SK-N-SH (cell line): ENCODE results near the gene CHST10. TPM values are rescaled to one million over a fixed set of nuclear protein-coding genes. Genes with fewer than 3 reads are reported as not detected.
"Not testable (repeated sequence)": the region's sequence is repeated elsewhere in the genome, so short reads cannot be mapped to it uniquely, and the experiment has no call there.

Experiments used
- CTCF ChIA-PET: fragments of 300-600, 350-600 bp; formaldehyde crosslinking; extraction: SDS; loops from one replicate; lab custom pipeline; 2021; lab: Yijun Ruan, JAX
- POLR2A ChIA-PET: fragments of 350-600 bp; sonication (Branson Sonifier 250); formaldehyde crosslinking; extraction: SDS; loops from one replicate; lab custom pipeline; 2020; ENCODE audit warnings: antibody characterized with exemption, inconsistent platforms; lab: Yijun Ruan, JAX
- DNase-seq: peaks from one replicate; pipeline ENCODE4 v3.0.0; 2012
- H2AFZ ChIP-seq: fragments of 200-600 bp; sonication (generic); 2 replicates; pipeline ENCODE4 v1.8.1; 2016; ENCODE audit warnings: antibody characterized with exemption, mild to moderate bottlenecking, low read depth
- H3F3A ChIP-seq: fragments of 200-600 bp; sonication (generic); replicated peaks from 2 replicates; pipeline ENCODE3; 2016; ENCODE audit warnings: antibody characterized with exemption, mild to moderate bottlenecking; ENCODE audit not compliant: insufficient read depth
- H3K27ac ChIP-seq, 2 experiments: fragments of 200-500 bp in 1 of 2; fragments of 200-600 bp in 1 of 2; sonication (Bioruptor generic) in 1 of 2; sonication (generic), shearing (Covaris generic) in 1 of 2; 2 replicates each; pipeline versions ENCODE4 v1.5.1 to v1.6.1; 2014 to 2016; ENCODE audit warnings: low read depth in 2 of 2, inconsistent platforms in 1 of 2, low read length in 1 of 2, mild to moderate bottlenecking in 1 of 2, mixed read lengths in 1 of 2
- H3K27me3 ChIP-seq: fragments of 200-600 bp; sonication (generic), shearing (Covaris generic); 2 replicates; pipeline ENCODE4 v1.6.1; 2016; ENCODE audit warnings: mixed run types; ENCODE audit not compliant: insufficient read depth
- H3K36me3 ChIP-seq, 2 experiments: fragments of 200-500 bp in 1 of 2; fragments of 200-600 bp in 1 of 2; sonication (Bioruptor generic) in 1 of 2; sonication (generic) in 1 of 2; replicated peaks in 1 of 2; 2 replicates each; pipeline versions ENCODE3 to v1.5.1; 2014 to 2016; ENCODE audit warnings: low read length in 1 of 2, mild to moderate bottlenecking in 1 of 2; ENCODE audit not compliant: insufficient read depth in 2 of 2, control insufficient read depth in 1 of 2
- H3K4me1 ChIP-seq, 2 experiments: fragments of 200-500 bp in 1 of 2; fragments of 200-600 bp in 1 of 2; sonication (Bioruptor generic) in 1 of 2; sonication (generic), shearing (Covaris generic) in 1 of 2; 2 replicates each; pipeline versions ENCODE4 v1.5.1 to v1.6.1; 2014 to 2016; ENCODE audit warnings: low read depth in 1 of 2, low read length in 1 of 2, mixed run types in 1 of 2; ENCODE audit not compliant: insufficient read depth in 2 of 2, control insufficient read depth in 1 of 2
- H3K4me2 ChIP-seq: fragments of 200-600 bp; sonication (generic), shearing (Covaris generic); 2 replicates; pipeline ENCODE4 v1.6.1; 2017; ENCODE audit warnings: mixed run types
- H3K4me3 ChIP-seq, 2 experiments: fragments of 200-500 bp in 1 of 2; fragments of 200-600 bp in 1 of 2; sonication (Bioruptor generic) in 1 of 2; sonication (generic), shearing (Covaris generic) in 1 of 2; 2 replicates each; pipeline versions ENCODE4 v1.5.1 to v1.8.1; 2014 to 2016; ENCODE audit warnings: low read depth in 2 of 2, inconsistent platforms in 1 of 2, low read length in 1 of 2, mild to moderate bottlenecking in 1 of 2, mixed read lengths in 1 of 2, moderate library complexity in 1 of 2
- H3K79me2 ChIP-seq: fragments of 200-600 bp; sonication (generic); 2 replicates; pipeline ENCODE4 v1.8.1; 2017; ENCODE audit warnings: mild to moderate bottlenecking; ENCODE audit not compliant: insufficient read depth
- H3K9ac ChIP-seq: fragments of 200-600 bp; sonication (generic); 2 replicates; pipeline ENCODE4 v1.6.1; 2017; ENCODE audit warnings: mixed run types
- H3K9me2 ChIP-seq: fragments of 200-600 bp; sonication (generic); 2 replicates; pipeline ENCODE4 v1.6.1; 2017; ENCODE audit warnings: mixed run types
- H3K9me3 ChIP-seq: fragments of 200-600 bp; sonication (generic); 2 replicates; pipeline ENCODE4 v1.6.1; 2017; ENCODE audit warnings: mixed run types, mild to moderate bottlenecking, moderate library complexity
- H4K20me1 ChIP-seq: fragments of 200-600 bp; sonication (generic); 2 replicates; pipeline ENCODE4 v1.6.1; 2017; ENCODE audit warnings: mild to moderate bottlenecking, mixed run types; ENCODE audit not compliant: insufficient read depth
- CHD2 ChIP-seq: fragments of 150-350 bp; IDR thresholded peaks from 2 replicates; pipeline ENCODE4 v1.6.1; 2018; ENCODE audit warnings: low read length; ENCODE audit not compliant: partially characterized antibody
- CTCF ChIP-seq: fragments of 200-600 bp; sonication (generic); IDR thresholded peaks from 2 replicates; pipeline ENCODE4 v1.6.1; 2017; ENCODE audit warnings: antibody characterized with exemption, mild to moderate bottlenecking, moderate library complexity
- EP300 ChIP-seq, 2 experiments: IDR thresholded peaks; 2 replicates each; pipeline versions ENCODE4 v1.4.0 to v1.6.1; 2012; ENCODE audit warnings: borderline replicate concordance in 1 of 2, low read depth in 1 of 2, low read length in 1 of 2
- FOSL2 ChIP-seq: IDR thresholded peaks from 2 replicates; pipeline ENCODE4 v1.4.0; 2012; ENCODE audit warnings: low read depth, mild to moderate bottlenecking, moderate library complexity, borderline replicate concordance
- FOXM1 ChIP-seq: IDR thresholded peaks from 2 replicates; pipeline ENCODE4 v1.4.0; 2012; ENCODE audit warnings: low read depth, mild to moderate bottlenecking
- MXI1 ChIP-seq: IDR thresholded peaks from 2 replicates; pipeline ENCODE4 v1.6.1; 2012; ENCODE audit warnings: mild to moderate bottlenecking, low read depth, low read length, improper control_type of control experiment
- NRF1 ChIP-seq: IDR thresholded peaks from 2 replicates; pipeline ENCODE4 v1.6.1; 2012; ENCODE audit warnings: low read depth, mild to moderate bottlenecking, low read length
- RAD21 ChIP-seq: IDR thresholded peaks from 2 replicates; pipeline ENCODE4 v1.6.1; 2012; ENCODE audit warnings: mild to moderate bottlenecking, low read length
- RCOR1 ChIP-seq: fragments of 150-350 bp; IDR thresholded peaks from 2 replicates; pipeline ENCODE4 v1.6.1; 2017; ENCODE audit warnings: antibody characterized with exemption, low read length
- RFX5 ChIP-seq: IDR thresholded peaks from 2 replicates; pipeline ENCODE4 v1.6.1; 2012; ENCODE audit warnings: mild to moderate bottlenecking, improper control_type of control experiment, low read length
- RXRA ChIP-seq: IDR thresholded peaks from 2 replicates; pipeline ENCODE4 v1.4.0; 2012; ENCODE audit warnings: low read depth, mild to moderate bottlenecking, borderline replicate concordance
- SMC3 ChIP-seq: IDR thresholded peaks from 2 replicates; pipeline ENCODE4 v1.6.1; 2012; ENCODE audit warnings: low read depth, low read length, improper control_type of control experiment
- TAF1 ChIP-seq: IDR thresholded peaks from 2 replicates; pipeline ENCODE4 v1.6.1; 2012; ENCODE audit warnings: low read depth, mild to moderate bottlenecking, low read length, moderate library complexity, borderline replicate concordance
- TCF12 ChIP-seq: IDR thresholded peaks from 2 replicates; pipeline ENCODE4 v1.4.0; 2012
- TEAD4 ChIP-seq: IDR thresholded peaks from 2 replicates; pipeline ENCODE4 v1.4.0; 2012; ENCODE audit warnings: mild to moderate bottlenecking, borderline replicate concordance; ENCODE audit not compliant: insufficient read depth
- WGBS: methylation state at CpG from one replicate; pipeline ENCODE4 v1.1.6; 2017; ENCODE audit warnings: low lambda C conversion rate; 5-methylcytosine and 5-hydroxymethylcytosine counted together
- polyA plus RNA-seq, 3 experiments: library from polyadenylated mRNA; depleted of rRNA; stranded (reverse); fragments of >200 nt; gene quantifications; 2 replicates each; pipeline ENCODE4 v1.2.3, GENCODE V29; 2012
- TF ChIP-seq, protein P1 (sequence below): fragments of 150-350 bp; IDR thresholded peaks from 2 replicates; pipeline ENCODE4 v1.6.1; 2016; ENCODE audit warnings: mild to moderate bottlenecking, low read depth, low read length
- TF ChIP-seq, protein P2 (sequence below): IDR thresholded peaks from 2 replicates; pipeline ENCODE4; 2012

Gene CHST10
- polyA plus RNA-seq, 1 of the 3 experiments (the other 2 are of a cell fraction), result 17.6 TPM

- 79% methylated on average over 7 of the region's 7 CpGs for WGBS
Observed at GRCh38 chr2:100352521-100352920, 64.9 kb downstream of the CHST10 start.

GRCh38 chr2:100350661-100351185 lies 66.7 kb downstream of the CHST10 start:
- Histone ChIP-seq H3K9me2 (no peaks in the 10 kb centered on the region), H3K9me3 (no peaks in the 10 kb centered on the region), H3K4me1 (no peaks in the 10 kb centered on the region; a peak in 1 of 4 replicates), H3K9ac (no peak overlapping the region), H4K20me1 (no peaks in the 10 kb centered on the region), H3K79me2 (no peaks in the 10 kb centered on the region), H3K36me3 (no peaks in the 10 kb centered on the region), H2AFZ (no peak overlapping the region), H3K4me2 (no peak overlapping the region), H3K4me3 (no peak overlapping the region), H3K27me3 (no peaks in the 10 kb centered on the region), H3F3A (no peaks in the 10 kb centered on the region), H3K27ac (no peak overlapping the region)
- POLR2A ChIA-PET, result no interaction called here
- no peak for DNase-seq
- CTCF ChIA-PET, result interaction anchor here (1.2 kb wide), 1 partner anchor 40 kb away, joined by 3 read pairs; no protein-coding TSS in a partner anchor
- TF ChIP-seq CTCF (no peak), SMC3 (no peak), RXRA (no peak), TCF12 (no peak), FOXM1 (no peak), FOSL2 (no peak), RCOR1 (no peak), EP300 (IDR thresholded peaks at IDR 0.05; ENCODE audit: borderline replicate concordance in 1 of 2, low read depth in 1 of 2, low read length in 1 of 2) (no peak), MXI1 (no peak)
- 52% methylated on average over 13 of the region's 13 CpGs for WGBS

More at GRCh38 chr2:100352521-100352920, 64.9 kb downstream of the CHST10 start:
- ChIA-PET POLR2A (no interaction called here), CTCF (no interaction called here)
- Histone ChIP-seq H3K9me2 (no peaks in the 10 kb centered on the region), H3F3A (no peaks in the 10 kb centered on the region), H3K36me3 (no peaks in the 10 kb centered on the region), H3K9me3 (no peaks in the 10 kb centered on the region), H3K9ac (no peak overlapping the region), H3K4me1 (no peaks in the 10 kb centered on the region; a peak in 1 of 4 replicates), H4K20me1 (no peaks in the 10 kb centered on the region), H3K27me3 (no peaks in the 10 kb centered on the region), H2AFZ (no peak overlapping the region), H3K4me3 (no peak overlapping the region), H3K27ac (no peak overlapping the region), H3K4me2 (no peak overlapping the region), H3K79me2 (no peaks in the 10 kb centered on the region)
- TF ChIP-seq, protein P1, sequence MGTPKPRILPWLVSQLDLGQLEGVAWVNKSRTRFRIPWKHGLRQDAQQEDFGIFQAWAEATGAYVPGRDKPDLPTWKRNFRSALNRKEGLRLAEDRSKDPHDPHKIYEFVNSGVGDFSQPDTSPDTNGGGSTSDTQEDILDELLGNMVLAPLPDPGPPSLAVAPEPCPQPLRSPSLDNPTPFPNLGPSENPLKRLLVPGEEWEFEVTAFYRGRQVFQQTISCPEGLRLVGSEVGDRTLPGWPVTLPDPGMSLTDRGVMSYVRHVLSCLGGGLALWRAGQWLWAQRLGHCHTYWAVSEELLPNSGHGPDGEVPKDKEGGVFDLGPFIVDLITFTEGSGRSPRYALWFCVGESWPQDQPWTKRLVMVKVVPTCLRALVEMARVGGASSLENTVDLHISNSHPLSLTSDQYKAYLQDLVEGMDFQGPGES, result no peak
- TF ChIP-seq SMC3 (no peak), FOSL2 (no peak), RAD21 (no peak), TEAD4 (no peak), TAF1 (no peak), NRF1 (no peak), RFX5 (no peak), CHD2 (no peak), MXI1 (no peak)
- TF ChIP-seq, protein P2, sequence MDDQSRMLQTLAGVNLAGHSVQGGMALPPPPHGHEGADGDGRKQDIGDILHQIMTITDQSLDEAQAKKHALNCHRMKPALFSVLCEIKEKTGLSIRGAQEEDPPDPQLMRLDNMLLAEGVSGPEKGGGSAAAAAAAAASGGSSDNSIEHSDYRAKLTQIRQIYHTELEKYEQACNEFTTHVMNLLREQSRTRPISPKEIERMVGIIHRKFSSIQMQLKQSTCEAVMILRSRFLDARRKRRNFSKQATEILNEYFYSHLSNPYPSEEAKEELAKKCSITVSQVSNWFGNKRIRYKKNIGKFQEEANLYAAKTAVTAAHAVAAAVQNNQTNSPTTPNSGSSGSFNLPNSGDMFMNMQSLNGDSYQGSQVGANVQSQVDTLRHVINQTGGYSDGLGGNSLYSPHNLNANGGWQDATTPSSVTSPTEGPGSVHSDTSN, result no peak
- no peak for DNase-seq

GRCh38 chr2:100345144-100345543 lies 72.3 kb downstream of the CHST10 start:
- H3K79me2 ChIP-seq, H4K20me1 ChIP-seq, H2AFZ ChIP-seq, DNase-seq, H3K27me3 ChIP-seq, H3K27ac ChIP-seq, H3F3A ChIP-seq, H3K4me3 ChIP-seq, H3K9ac ChIP-seq, H3K4me1 ChIP-seq, H3K9me2 ChIP-seq, H3K4me2 ChIP-seq, H3K9me3 ChIP-seq, H3K36me3 ChIP-seq, POLR2A ChIA-PET: not testable (repeated sequence)
- CTCF ChIA-PET, result interaction anchor here (1.2 to 1.8 kb wide), 2 partner anchors 83 to 85 kb away, joined by 3 to 5 read pairs; no protein-coding TSS in a partner anchor
- WGBS, result 0% methylated on average over 1 of the region's 1 CpG
